OCI-LY3 (cell line): ENCODE measurements around the gene CPXM2.

Experiments
- CTCF ChIP-seq: fragments of 200-600, 300-600 bp; sonication (generic); IDR thresholded peaks from 2 replicates; pipeline ENCODE4 v1.5.1; 2014; ENCODE audit warnings: antibody characterized with exemption, low read length, low read depth
- EZH2phosphoT487 ChIP-seq: fragments of 200-600 bp; shearing (Covaris generic); IDR thresholded peaks from 2 replicates; pipeline ENCODE4 v1.6.1; 2018; ENCODE audit warnings: antibody characterized with exemption, mixed run types, low read depth

GRCh38 chr10:123863721-123864482 is 27.7 kb downstream of the CPXM2 start:
- TF ChIP-seq CTCF: no peak
- TF ChIP-seq EZH2phosphoT487: no peak
